GM12878 (cell line): ENCODE results near the gene CGN. TPM values are rescaled to one million over a fixed set of nuclear protein-coding genes. Genes with fewer than 3 reads are reported as not detected.
A peak's percentile ranks its signal among the peaks of the same experiment; 100 is the strongest.

ENCODE experiments used
- ATAC-seq: fragments of 200-7000 bp; cut with Tn5 transposase; 3 replicates; pipeline ENCODE4 v1.9.1; 2020; ENCODE audit warnings: mild to moderate bottlenecking, moderate library complexity
- BruUV-seq: library from RNA; stranded (reverse); fragments of 400-500 nt; replicated peaks from 2 replicates; lab custom pipeline; 2021; lab: Mats Ljungman, UMichigan
- CTCF ChIA-PET: fragments of 300-600 bp; sonication (Branson Sonifier 250); formaldehyde crosslinking; extraction: SDS; loops from one replicate; lab custom pipeline; 2021; ENCODE audit warnings: inconsistent platforms; lab: Yijun Ruan, JAX
- POLR2A ChIA-PET: fragments of 350-600 bp; formaldehyde crosslinking; extraction: SDS; loops from one replicate; lab custom pipeline; 2021; ENCODE audit warnings: inconsistent platforms; lab: Charles Lee
- RAD21 ChIA-PET: fragments of 300-600 bp; sonication (Branson Sonifier 250); formaldehyde crosslinking; loops from one replicate; lab custom pipeline; 2023; ENCODE audit warnings: antibody characterized with exemption; ENCODE audit not compliant: unreplicated experiment; lab: Charles Lee
- SMC1A ChIA-PET: fragments of 300-600 bp; sonication (Branson Sonifier 250); formaldehyde crosslinking; loops from one replicate; lab custom pipeline; 2023; ENCODE audit not compliant: unreplicated experiment, uncharacterized antibody; lab: Charles Lee
- DNase-seq: peaks from one replicate; pipeline ENCODE4 v3.0.0-alpha.2; 2011; ENCODE audit warnings: low read depth, low spot score
- FAIRE-seq: peaks from 3 replicates; lab custom pipeline; 2011; peaks lifted over from hg19 to GRCh38; lab: Jason Lieb, UNC
- H2AFZ ChIP-seq: 2 replicates; pipeline ENCODE4 v1.6.0; 2011; ENCODE audit warnings: low read depth, low read length, control low read depth; ENCODE audit not compliant: control insufficient read depth
- H3K27ac ChIP-seq: 2 replicates; pipeline ENCODE4 v1.5.1; 2011; ENCODE audit warnings: control low read depth; ENCODE audit not compliant: control insufficient read depth, insufficient read depth
- H3K27me3 ChIP-seq, 2 experiments: replicated peaks in 1 of 2; 2 replicates each; pipeline versions ENCODE4 v1.6.0 to v1.6.1; 2011; ENCODE audit warnings: low read length in 1 of 2; ENCODE audit not compliant: control insufficient read depth in 2 of 2, insufficient read depth in 2 of 2
- H3K36me3 ChIP-seq, 2 experiments: 2 replicates each; pipeline ENCODE4 v1.5.1; 2011; ENCODE audit warnings: low read length in 1 of 2; ENCODE audit not compliant: control insufficient read depth in 2 of 2, insufficient read depth in 2 of 2
- H3K4me1 ChIP-seq: 2 replicates; pipeline ENCODE4 v1.6.1; 2011; ENCODE audit warnings: mild to moderate bottlenecking, low read length, moderate library complexity, mixed read lengths; ENCODE audit not compliant: control insufficient read depth, insufficient read depth
- H3K4me2 ChIP-seq: 2 replicates; pipeline ENCODE4 v1.6.0; 2011; ENCODE audit warnings: control low read depth; ENCODE audit not compliant: control insufficient read depth, insufficient read depth
- H3K4me3 ChIP-seq: fragments of 200-600 bp; sonication (generic); 2 replicates; pipeline ENCODE4 v1.5.1; 2016
- H3K79me2 ChIP-seq: 2 replicates; pipeline ENCODE4 v1.6.0; 2011; ENCODE audit warnings: low read length; ENCODE audit not compliant: control insufficient read depth, insufficient read depth
- H3K9ac ChIP-seq: 2 replicates; pipeline ENCODE4 v1.8.0; 2011; ENCODE audit warnings: low read length, control low read depth, mixed read lengths; ENCODE audit not compliant: control insufficient read depth, insufficient read depth
- H3K9me3 ChIP-seq: replicated peaks from 3 replicates; pipeline ENCODE4 v1.5.1; 2011; ENCODE audit warnings: mild to moderate bottlenecking, low read length; ENCODE audit not compliant: control insufficient read depth, insufficient read depth
- H4K20me1 ChIP-seq: 2 replicates; pipeline ENCODE4 v1.6.0; 2011; ENCODE audit not compliant: control insufficient read depth, insufficient read depth
- CHD4 ChIP-seq: fragments of 200-600 bp; sonication (generic); IDR thresholded peaks from 2 replicates; pipeline ENCODE4 v1.6.1; 2016; ENCODE audit warnings: mild to moderate bottlenecking
- CREB1 ChIP-seq: IDR thresholded peaks from 2 replicates; pipeline ENCODE4 v1.6.1; 2012; ENCODE audit warnings: low read depth, mild to moderate bottlenecking, inconsistent platforms
- DPF2 ChIP-seq: fragments of 450-650 bp; IDR thresholded peaks from 2 replicates; pipeline ENCODE4 v1.6.1; 2017; ENCODE audit warnings: mild to moderate bottlenecking
- KAT2A ChIP-seq: conservative IDR thresholded peaks from 2 replicates; pipeline ENCODE4 v1.6.1; 2011; ENCODE audit warnings: low read depth, low read length; ENCODE audit not compliant: control insufficient read depth
- MEF2A ChIP-seq: IDR thresholded peaks from 2 replicates; pipeline ENCODE4 v1.6.1; 2011; ENCODE audit warnings: low read depth, mild to moderate bottlenecking, low read length, moderate library complexity; ENCODE audit not compliant: insufficient read depth
- MEF2B ChIP-seq: fragments of 450-650 bp; IDR thresholded peaks from 2 replicates; pipeline ENCODE4 v1.6.1; 2018; ENCODE audit warnings: mild to moderate bottlenecking, moderate library complexity; ENCODE audit not compliant: partially characterized antibody, poor library complexity, severe bottlenecking
- PAX5 ChIP-seq: IDR thresholded peaks from 2 replicates; pipeline ENCODE4 v1.6.1; 2011; ENCODE audit warnings: low read depth, low read length, borderline replicate concordance
- SMARCA5 ChIP-seq: fragments of 450-650 bp; IDR thresholded peaks from 2 replicates; pipeline ENCODE4 v1.6.1; 2017; ENCODE audit warnings: mild to moderate bottlenecking
- TCF7 ChIP-seq: IDR thresholded peaks from 2 replicates; pipeline ENCODE4 v1.6.1; 2014; ENCODE audit warnings: antibody characterized with exemption, borderline replicate concordance
- ZSCAN29 ChIP-seq: fragments of 450-650 bp; IDR thresholded peaks from 2 replicates; pipeline ENCODE4 v1.6.1; 2017; ENCODE audit warnings: mild to moderate bottlenecking, moderate library complexity
- WGBS: methylation state at CpG from one replicate; pipeline ENCODE4 v1.1.6; 2016; ENCODE audit warnings: low lambda C conversion rate; ENCODE audit not compliant: insufficient replicate concordance, insufficient coverage; ENCODE audit errors: missing lambda C conversion rate; 5-methylcytosine and 5-hydroxymethylcytosine counted together
- in situ Hi-C: fragments of 300-500 bp; cut with MboI; formaldehyde crosslinking; loops from 9 replicates; pipeline ENCODE4 v1.14.3; 2018; ENCODE audit warnings: mixed read lengths
- intact Hi-C: fragments of 100-400 bp; cut with micrococcal nuclease; formaldehyde crosslinking; loops from one replicate; pipeline ENCODE4 v1.14.2; 2022; ENCODE audit not compliant: unreplicated experiment
- polyA plus RNA-seq, 11 experiments: library from polyadenylated mRNA; depleted of rRNA in 4 of 11; unstranded in 6 of 11; stranded (reverse) in 5 of 11; fragments of >200 nt; fragmentation: Nextera tagmentation in 4 of 11; fragmentation: Illumina TruSeq in 1 of 11; extraction: Ambion mirVana in 4 of 11; extraction: Trizol in 1 of 11; gene quantifications; 1 replicate in 1 of 11; 2 replicates in 10 of 11; pipeline versions ENCODE4 v1.2.1 to v1.2.3, GENCODE V29; 2011 to 2016; ENCODE audit warnings: inconsistent platforms in 2 of 11, missing spikeins in 2 of 11, low read depth in 1 of 11
- total RNA-seq, 4 experiments: library from RNA; depleted of rRNA in 3 of 4; stranded (reverse); fragments of >200 nt in 3 of 4; fragmentation: Illumina TruSeq in 1 of 4; extraction: Trizol in 1 of 4; gene quantifications; 2 replicates each; pipeline versions ENCODE4 v1.2.1 to v1.2.3, GENCODE V29; 2013 to 2021
- TF ChIP-seq, protein P1 (sequence below): IDR thresholded peaks from 2 replicates; pipeline ENCODE4 v1.6.1; 2012; ENCODE audit warnings: low read depth, low read length, improper control_type of control experiment
- TF ChIP-seq, protein P2 (sequence below): fragments of 450-650 bp; IDR thresholded peaks from 2 replicates; pipeline ENCODE4 v1.6.1; 2017; ENCODE audit warnings: borderline replicate concordance
- TF ChIP-seq, protein P3 (sequence below): IDR thresholded peaks from 2 replicates; pipeline ENCODE4 v1.6.1; 2011; ENCODE audit warnings: borderline replicate concordance, low read depth, mild to moderate bottlenecking, moderate library complexity, mixed read lengths, low read length; ENCODE audit not compliant: insufficient read depth; ENCODE audit errors: extremely low read length

CGN gene
- total and polyA plus RNA-seq, 10 of the 15 experiments (the other 5 are each of a cell fraction or from before 2014, with no cell fraction given), result 0.11 to 6.5 (median 3.4) TPM

DNA sequence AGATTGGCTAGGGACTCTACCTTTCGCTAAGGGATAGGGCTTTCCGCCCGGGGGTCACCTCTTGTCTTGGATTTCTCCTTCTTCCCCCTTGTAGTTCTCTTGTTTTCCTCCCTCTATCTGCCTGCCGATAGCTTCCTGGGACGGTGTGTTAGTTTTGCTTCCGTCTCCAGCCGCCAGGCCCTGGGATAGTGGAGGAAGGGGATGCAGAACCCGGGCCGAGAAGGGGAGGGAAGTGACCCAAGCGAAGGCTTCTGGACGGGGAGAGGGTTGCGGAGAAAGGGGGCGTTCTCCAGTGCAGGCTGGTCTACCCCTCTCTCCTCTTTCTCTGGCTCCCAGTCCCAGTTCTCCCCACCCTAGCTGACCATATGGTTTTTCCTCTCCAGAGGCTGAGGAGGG is 29.8 kb downstream of the CGN start:
- POLR2A ChIA-PET, result interaction anchor here (0.6 kb wide), 1 partner anchor 12 kb away, joined by 3 read pairs; no protein-coding TSS in a partner anchor
- Histone ChIP-seq H3K79me2 (no peaks in the 10 kb centered on the region), H3K27me3 (peaks cover 4 to 5% of the 10 kb centered on the region in 2 experiments), H3K4me2 (peak overlapping the region; percentile 90), H3K9ac (0 out of 2 replicates have a peak overlapping the region, but pooled peaks have one; percentile 19), H3K4me1 (peaks cover 13% of the 10 kb centered on the region), H3K36me3 (no peaks in the 10 kb centered on the region), H4K20me1 (no peaks in the 10 kb centered on the region), H3K27ac (no peak overlapping the region), H3K4me3 (peak overlapping the region; percentile 59; the same call in 1 of the 2 replicates), H3K9me3 (no peaks in the 10 kb centered on the region), H2AFZ (peak overlapping the region; percentile 61)
- FAIRE-seq (no peak), DNase-seq (no peak), ATAC-seq (no peak)
- no TSS peak for BruUV-seq
- SMC1A ChIA-PET, result interaction anchor here (1.5 kb wide), 1 partner anchor 45 kb away, joined by 4 read pairs; no protein-coding TSS in a partner anchor
- 25% methylated on average over 13 of the region's 13 CpGs for WGBS
- in situ Hi-C loops (no loop called here), intact Hi-C loops (no loop called here)
- CTCF ChIA-PET, result no interaction called here
- RAD21 ChIA-PET, result no interaction called here
- TF ChIP-seq SMARCA5 (no peak), CREB1 (no peak), CHD4 (no peak), PAX5 (no peak), KAT2A (no peak), DPF2 (no peak), TCF7 (no peak), MEF2B (no peak), MEF2A (no peak), ZSCAN29 (no peak)
- TF ChIP-seq, protein P1, sequence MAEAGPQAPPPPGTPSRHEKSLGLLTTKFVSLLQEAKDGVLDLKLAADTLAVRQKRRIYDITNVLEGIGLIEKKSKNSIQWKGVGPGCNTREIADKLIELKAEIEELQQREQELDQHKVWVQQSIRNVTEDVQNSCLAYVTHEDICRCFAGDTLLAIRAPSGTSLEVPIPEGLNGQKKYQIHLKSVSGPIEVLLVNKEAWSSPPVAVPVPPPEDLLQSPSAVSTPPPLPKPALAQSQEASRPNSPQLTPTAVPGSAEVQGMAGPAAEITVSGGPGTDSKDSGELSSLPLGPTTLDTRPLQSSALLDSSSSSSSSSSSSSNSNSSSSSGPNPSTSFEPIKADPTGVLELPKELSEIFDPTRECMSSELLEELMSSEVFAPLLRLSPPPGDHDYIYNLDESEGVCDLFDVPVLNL, result no peak
- TF ChIP-seq, protein P2, sequence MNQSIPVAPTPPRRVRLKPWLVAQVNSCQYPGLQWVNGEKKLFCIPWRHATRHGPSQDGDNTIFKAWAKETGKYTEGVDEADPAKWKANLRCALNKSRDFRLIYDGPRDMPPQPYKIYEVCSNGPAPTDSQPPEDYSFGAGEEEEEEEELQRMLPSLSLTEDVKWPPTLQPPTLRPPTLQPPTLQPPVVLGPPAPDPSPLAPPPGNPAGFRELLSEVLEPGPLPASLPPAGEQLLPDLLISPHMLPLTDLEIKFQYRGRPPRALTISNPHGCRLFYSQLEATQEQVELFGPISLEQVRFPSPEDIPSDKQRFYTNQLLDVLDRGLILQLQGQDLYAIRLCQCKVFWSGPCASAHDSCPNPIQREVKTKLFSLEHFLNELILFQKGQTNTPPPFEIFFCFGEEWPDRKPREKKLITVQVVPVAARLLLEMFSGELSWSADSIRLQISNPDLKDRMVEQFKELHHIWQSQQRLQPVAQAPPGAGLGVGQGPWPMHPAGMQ, result no peak
- TF ChIP-seq, protein P3, sequence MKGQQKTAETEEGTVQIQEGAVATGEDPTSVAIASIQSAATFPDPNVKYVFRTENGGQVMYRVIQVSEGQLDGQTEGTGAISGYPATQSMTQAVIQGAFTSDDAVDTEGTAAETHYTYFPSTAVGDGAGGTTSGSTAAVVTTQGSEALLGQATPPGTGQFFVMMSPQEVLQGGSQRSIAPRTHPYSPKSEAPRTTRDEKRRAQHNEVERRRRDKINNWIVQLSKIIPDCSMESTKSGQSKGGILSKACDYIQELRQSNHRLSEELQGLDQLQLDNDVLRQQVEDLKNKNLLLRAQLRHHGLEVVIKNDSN, result no peak
